Activated B cell treated with CpG ODN at 0.5 μM for 24 hours (primary cell): ENCODE data around the gene UBE2K. TPM values are rescaled to one million over a fixed set of nuclear protein-coding genes. Genes with fewer than 3 reads are reported as not detected.
A peak's percentile ranks its signal among the peaks of the same experiment; 100 is the strongest.
"Not testable (repeated sequence)": the region's sequence is repeated elsewhere in the genome, so short reads cannot be mapped to it uniquely, and the experiment has no call there.

Experiments used
- ATAC-seq: fragments of 200-7000 bp; cut with Tn5 transposase; one replicate; pipeline ENCODE4 v1.10.0; 2021; ENCODE audit warnings: low read depth, mild to moderate bottlenecking, moderate library complexity
- CTCF ChIA-PET: fragments of 350-600 bp; sonication (Branson Sonifier 250); formaldehyde crosslinking; loops from one replicate; lab custom pipeline; 2021; ENCODE audit warnings: antibody characterized with exemption; lab: Charles Lee
- POLR2A ChIA-PET: fragments of 350-600 bp; sonication (Branson Sonifier 250); formaldehyde crosslinking; loops from one replicate; lab custom pipeline; 2021; ENCODE audit warnings: antibody characterized with exemption; lab: Charles Lee
- DNase-seq: peaks from one replicate; pipeline ENCODE4 v3.0.0; 2022
- H3K27ac Mint-ChIP-seq: one replicate; pipeline ENCODE4 v1.8.0; 2020; ENCODE audit warnings: mixed read lengths
- H3K27me3 Mint-ChIP-seq: one replicate; pipeline ENCODE4 v1.8.0; 2021; ENCODE audit warnings: mixed read lengths
- H3K36me3 Mint-ChIP-seq: one replicate; pipeline ENCODE4 v1.8.0; 2021; ENCODE audit warnings: low read depth, mixed read lengths
- H3K4me1 Mint-ChIP-seq: one replicate; pipeline ENCODE4 v1.8.0; 2021; ENCODE audit warnings: mixed read lengths
- H3K4me3 Mint-ChIP-seq: one replicate; pipeline ENCODE4 v1.8.0; 2020; ENCODE audit warnings: mild to moderate bottlenecking, mixed read lengths
- H3K9me3 Mint-ChIP-seq: one replicate; pipeline ENCODE4 v1.8.0; 2020; ENCODE audit warnings: mixed read lengths
- intact Hi-C: fragments of 100-400 bp; cut with micrococcal nuclease; formaldehyde crosslinking; loops from one replicate; pipeline ENCODE4 v1.15.1; 2024
- total RNA-seq: library from RNA; stranded (reverse); gene quantifications from 2 replicates; pipeline ENCODE4 v1.2.3, GENCODE V29; 2022
- TF ChIP-seq, protein P1 (sequence below): fragments of 200-600 bp; IDR thresholded peaks from one replicate; pipeline ENCODE4 v1.8.0; 2022; ENCODE audit warnings: antibody characterized with exemption, mild to moderate bottlenecking

Gene UBE2K
- total RNA-seq, 1 donor from 2014 or later = 54.4 TPM

DNA sequence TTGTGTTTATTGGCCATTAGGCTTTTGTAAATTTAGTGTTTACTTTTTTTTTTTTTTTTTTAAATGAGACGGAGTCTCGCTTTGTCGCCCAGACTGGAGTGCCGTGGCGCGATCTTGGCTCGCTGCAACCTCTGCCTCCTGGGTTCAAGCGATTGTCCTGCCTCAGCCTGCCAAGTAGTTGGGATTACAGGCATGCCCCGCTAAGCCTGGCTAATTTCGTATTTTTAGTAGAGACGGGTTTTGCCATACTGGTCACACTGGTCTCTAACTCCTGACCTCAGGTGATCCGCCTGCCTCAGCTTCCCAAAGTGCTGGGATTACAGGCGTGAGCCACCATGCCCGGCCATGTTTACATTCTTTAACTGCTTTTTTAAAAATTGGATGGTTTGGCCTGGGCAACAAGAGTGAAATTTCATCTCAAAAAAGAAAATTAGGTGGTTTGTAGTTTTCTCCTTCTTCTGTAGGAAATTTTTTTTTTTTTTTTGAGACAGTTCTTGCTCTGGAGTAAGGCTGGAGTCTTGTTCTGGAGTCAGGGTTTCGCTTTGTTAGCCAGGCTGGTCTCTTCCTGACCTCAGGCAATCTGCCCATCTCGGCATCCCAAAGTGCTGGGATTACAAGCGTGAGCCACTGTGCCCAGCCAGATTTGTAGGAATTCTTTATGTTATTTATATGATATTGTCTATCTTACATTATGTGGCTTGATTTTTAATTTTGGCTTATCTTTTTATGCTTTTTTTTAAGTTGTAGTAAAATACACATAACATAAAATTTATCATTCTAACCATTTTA lies 15.1 kb downstream of the UBE2K start:
- Mint-ChIP-seq H3K27me3 (no peaks in the 10 kb centered on the region), H3K9me3 (no peaks in the 10 kb centered on the region), H3K4me1 (peaks cover 69% of the 10 kb centered on the region), H3K4me3 (no peak overlapping the region), H3K36me3 (peaks cover 21% of the 10 kb centered on the region), H3K27ac (peak overlapping the region; percentile 59)
- ChIA-PET CTCF (no interaction called here), POLR2A (interaction anchor here (2.2 kb wide), 1 partner anchor 15 kb away, joined by 9 read pairs; the partner anchor contains the start of gene UBE2K)
- ATAC-seq (no peak), DNase-seq (no peak)
- intact Hi-C loops = no loop called here
- TF ChIP-seq, protein P1, sequence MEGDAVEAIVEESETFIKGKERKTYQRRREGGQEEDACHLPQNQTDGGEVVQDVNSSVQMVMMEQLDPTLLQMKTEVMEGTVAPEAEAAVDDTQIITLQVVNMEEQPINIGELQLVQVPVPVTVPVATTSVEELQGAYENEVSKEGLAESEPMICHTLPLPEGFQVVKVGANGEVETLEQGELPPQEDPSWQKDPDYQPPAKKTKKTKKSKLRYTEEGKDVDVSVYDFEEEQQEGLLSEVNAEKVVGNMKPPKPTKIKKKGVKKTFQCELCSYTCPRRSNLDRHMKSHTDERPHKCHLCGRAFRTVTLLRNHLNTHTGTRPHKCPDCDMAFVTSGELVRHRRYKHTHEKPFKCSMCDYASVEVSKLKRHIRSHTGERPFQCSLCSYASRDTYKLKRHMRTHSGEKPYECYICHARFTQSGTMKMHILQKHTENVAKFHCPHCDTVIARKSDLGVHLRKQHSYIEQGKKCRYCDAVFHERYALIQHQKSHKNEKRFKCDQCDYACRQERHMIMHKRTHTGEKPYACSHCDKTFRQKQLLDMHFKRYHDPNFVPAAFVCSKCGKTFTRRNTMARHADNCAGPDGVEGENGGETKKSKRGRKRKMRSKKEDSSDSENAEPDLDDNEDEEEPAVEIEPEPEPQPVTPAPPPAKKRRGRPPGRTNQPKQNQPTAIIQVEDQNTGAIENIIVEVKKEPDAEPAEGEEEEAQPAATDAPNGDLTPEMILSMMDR = no peak

DNA sequence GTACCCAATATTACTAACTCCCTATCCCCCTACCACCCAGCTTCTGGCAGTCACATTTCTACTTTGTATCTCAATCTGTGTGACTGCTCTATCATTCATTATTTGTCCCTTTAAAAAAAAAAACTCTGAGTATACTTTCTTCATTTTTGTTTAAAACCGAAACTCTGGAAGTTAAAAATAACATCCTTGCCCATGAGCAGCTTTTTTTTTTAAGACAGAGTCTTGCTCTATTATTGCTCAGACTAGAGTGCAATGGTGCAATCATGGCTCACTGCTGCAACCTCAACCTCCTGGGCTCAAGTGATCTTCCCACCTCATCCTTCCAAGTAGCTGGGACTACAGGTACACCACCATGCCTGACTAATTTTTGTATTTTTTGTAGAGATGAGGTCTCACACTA lies 15.8 kb downstream of the UBE2K start:
- H3K4me3 Mint-ChIP-seq = peak overlapping the region; percentile 44
- no peak for ATAC-seq
- H3K27ac Mint-ChIP-seq = peak overlapping the region; percentile 56
- ChIA-PET POLR2A (interaction anchor here (0.6 to 2.2 kb wide), 2 partner anchors 16 to 76 kb away, joined by 3 to 9 read pairs; partner anchors contain the start of gene UBE2K), CTCF (no interaction called here)
- no peaks in the 10 kb centered on the region for H3K9me3 Mint-ChIP-seq
- no peak for DNase-seq
- H3K36me3 Mint-ChIP-seq = peaks cover 21% of the 10 kb centered on the region
- TF ChIP-seq, protein P1 = no peak
- H3K4me1 Mint-ChIP-seq = peaks cover 62% of the 10 kb centered on the region
- H3K27me3 Mint-ChIP-seq = no peaks in the 10 kb centered on the region
- intact Hi-C loops = no loop called here

DNA sequence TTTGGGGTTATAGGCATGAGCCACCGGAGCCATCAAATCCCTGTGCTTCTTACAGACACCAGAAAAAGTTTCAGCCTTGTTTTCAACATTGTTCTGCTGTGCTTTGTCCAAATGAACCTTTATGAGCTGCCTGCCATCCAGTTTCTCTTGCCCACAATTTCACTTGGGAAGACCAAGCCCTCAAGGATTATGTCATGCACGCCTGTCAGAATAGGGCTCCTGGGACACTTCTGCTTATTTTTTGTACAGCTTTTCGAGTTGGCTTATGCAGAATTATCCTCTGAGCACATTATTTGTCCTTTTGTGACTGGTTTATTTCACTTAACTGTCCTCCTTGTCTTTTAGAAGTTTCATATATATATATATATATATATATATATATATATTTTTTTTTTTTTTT lies 16.2 kb downstream of the UBE2K start:
- ATAC-seq = no peak
- Mint-ChIP-seq H3K27me3 (no peaks in the 10 kb centered on the region), H3K4me1 (peaks cover 62% of the 10 kb centered on the region), H3K4me3 (peak overlapping the region; percentile 44), H3K27ac (peak overlapping the region; percentile 56), H3K9me3 (no peaks in the 10 kb centered on the region), H3K36me3 (peaks cover 24% of the 10 kb centered on the region)
- DNase-seq = no peak
- TF ChIP-seq, protein P1 = no peak
- CTCF ChIA-PET = no interaction called here
- intact Hi-C loops = no loop called here
- POLR2A ChIA-PET = interaction anchor here (0.6 to 2.2 kb wide), 4 partner anchors 16 to 76 kb away, joined by 3 to 9 read pairs (median 3); partner anchors contain the start of gene UBE2K

DNA sequence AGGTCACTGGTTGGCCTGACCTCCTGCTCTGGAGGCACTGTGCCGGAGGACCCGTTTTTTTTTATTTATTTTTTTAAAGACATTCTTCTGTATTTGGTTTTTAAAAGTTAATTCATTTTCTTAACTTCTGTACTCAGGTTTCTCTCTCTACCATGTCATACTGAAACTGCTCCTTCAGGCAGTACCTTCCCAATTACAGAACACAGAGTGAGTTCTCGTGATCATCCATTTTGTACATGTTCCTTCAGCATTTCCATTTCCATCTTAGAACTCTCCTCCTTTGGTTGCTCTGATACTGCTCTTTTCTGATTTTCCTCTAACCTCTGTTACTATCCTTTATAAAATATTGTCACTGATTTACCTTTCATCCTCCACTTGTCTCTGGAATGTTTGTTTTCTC lies 17.9 kb downstream of the UBE2K start:
- TF ChIP-seq, protein P1 = no peak
- Mint-ChIP-seq H3K27me3 (no peaks in the 10 kb centered on the region), H3K4me3 (no peak overlapping the region), H3K9me3 (no peaks in the 10 kb centered on the region), H3K4me1 (peaks cover 65% of the 10 kb centered on the region), H3K36me3 (peaks cover 35% of the 10 kb centered on the region), H3K27ac (no peak overlapping the region)
- ChIA-PET CTCF (no interaction called here), POLR2A (no interaction called here)
- DNase-seq = no peak
- intact Hi-C loops = loop anchor here (1.0 kb wide), 1 partner anchor 9 kb away; no protein-coding TSS in a partner anchor
- ATAC-seq = no peak

DNA sequence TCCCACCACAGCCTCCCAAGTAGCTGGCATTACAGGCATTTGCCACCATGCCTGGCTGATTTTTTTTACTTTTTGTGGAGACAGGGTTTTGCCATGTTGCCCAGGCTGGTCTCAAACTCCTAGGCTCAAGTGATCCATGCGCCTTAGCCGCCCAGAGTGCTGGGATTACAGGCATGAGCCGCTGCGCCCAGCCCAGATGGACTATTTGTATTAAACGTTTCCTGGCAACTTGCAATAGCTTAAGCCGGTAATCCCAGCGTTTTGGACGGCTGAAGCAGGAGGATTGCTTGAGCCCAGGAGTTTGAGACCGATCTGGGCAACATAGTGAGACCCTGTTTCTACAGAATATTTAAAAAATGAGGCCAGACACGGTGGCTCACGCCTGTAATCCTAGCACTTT lies 18.4 kb downstream of the UBE2K start:
- no peak overlapping the region for H3K27ac Mint-ChIP-seq
- CTCF ChIA-PET = no interaction called here

DNA sequence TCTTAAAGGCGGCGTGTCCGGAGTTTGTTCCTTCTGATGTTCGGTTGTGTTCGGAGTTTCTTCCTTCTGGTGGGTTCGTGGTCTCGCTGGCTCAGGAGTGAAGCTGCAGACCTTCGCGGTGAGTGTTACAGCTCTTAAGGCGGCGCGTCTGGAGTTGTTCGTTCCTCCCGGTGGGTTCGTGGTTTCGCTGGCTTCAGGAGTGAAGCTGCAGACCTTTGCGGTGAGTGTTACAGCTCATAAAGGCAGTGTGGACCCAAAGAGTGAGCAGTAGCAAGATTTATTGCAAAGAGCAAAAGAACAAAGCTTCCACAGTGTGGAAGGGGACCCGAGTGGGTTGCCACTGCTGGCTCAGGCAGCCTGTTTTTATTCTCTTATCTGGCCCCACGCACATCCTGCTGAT lies 19.8 kb downstream of the UBE2K start:
- DNase-seq, CTCF ChIA-PET, ATAC-seq, H3K9me3 Mint-ChIP-seq, H3K27me3 Mint-ChIP-seq, H3K27ac Mint-ChIP-seq, intact Hi-C loops: not testable (repeated sequence)
- POLR2A ChIA-PET = interaction anchor here (0.6 kb wide), 1 partner anchor 37 kb away, joined by 5 read pairs; no protein-coding TSS in a partner anchor
- Mint-ChIP-seq H3K36me3 (peaks cover 35% of the 10 kb centered on the region), H3K4me1 (peaks cover 70% of the 10 kb centered on the region), H3K4me3 (peak overlapping the region; percentile 2)

More for the DNA sequence above, 18.4 kb downstream of the UBE2K start:
- Mint-ChIP-seq H3K36me3 (peaks cover 35% of the 10 kb centered on the region), H3K9me3 (no peaks in the 10 kb centered on the region), H3K27me3 (no peaks in the 10 kb centered on the region), H3K4me3 (no peak overlapping the region), H3K4me1 (peaks cover 70% of the 10 kb centered on the region)
- ATAC-seq = no peak
- TF ChIP-seq, protein P1 = no peak
- no peak for DNase-seq
- intact Hi-C loops = no loop called here
- POLR2A ChIA-PET = no interaction called here
